NCI-H2029 treated with DMSO at 0.1 percent for 48 hours (cell line): ENCODE data around the gene RNU7-1.

ENCODE experiments used
- DNase-seq: peaks from one replicate; lab custom pipeline; 2025; lab: John Stamatoyannopoulos, UW

RNU7-1 gene

DNA sequence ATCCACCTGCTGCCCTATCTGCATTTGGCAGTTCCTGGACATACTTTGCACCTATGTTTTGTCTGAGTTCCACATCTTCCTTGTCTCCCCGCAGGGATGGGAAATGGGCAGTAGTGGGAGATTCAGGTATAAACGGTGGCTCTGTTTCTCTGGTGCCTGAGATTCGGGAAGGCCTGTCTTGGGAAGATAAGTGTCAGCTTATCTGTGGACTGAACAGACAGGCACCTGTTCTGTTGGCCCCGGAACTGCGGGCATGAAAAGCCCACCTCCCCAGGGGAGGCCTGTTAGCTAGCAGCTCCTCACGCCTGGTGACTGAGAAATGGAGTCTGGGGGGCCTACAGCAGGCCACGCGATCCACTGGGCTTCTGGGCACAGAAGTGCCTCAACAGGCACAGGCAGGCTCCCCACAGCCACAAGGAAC, 21.0 kb downstream of the RNU7-1 start:
- no peak for DNase-seq

DNA sequence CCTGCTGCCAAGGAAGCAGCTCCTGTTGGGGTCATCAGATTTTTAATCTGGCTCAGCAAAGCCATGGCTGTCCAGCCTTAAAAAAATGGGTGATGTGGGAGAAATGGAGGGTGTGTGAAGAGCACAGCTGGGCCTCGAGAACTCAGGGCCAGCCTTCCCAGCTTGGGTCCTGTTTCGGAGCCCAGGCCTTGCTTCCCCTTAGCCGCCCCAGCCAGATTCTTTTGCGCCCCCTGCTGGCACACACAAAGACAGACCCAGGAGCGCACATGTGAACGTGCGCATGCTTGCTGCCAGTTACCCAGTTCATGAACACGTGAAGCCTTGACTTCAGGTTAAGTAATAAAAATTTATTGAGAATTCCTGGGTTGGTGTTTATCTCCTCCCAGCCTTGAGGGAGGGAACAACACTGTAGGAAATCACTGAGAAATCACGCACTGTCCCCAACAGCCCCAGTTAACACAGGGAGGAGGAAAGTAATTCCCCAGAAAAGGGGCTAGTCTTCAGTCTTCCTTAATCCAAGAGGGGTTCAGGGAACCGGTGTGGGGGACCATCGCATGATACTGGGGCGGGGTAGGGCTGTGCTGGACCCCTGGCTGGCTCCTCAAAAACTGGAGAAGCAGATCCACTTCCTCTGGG, 21.5 kb downstream of the RNU7-1 start:
- DNase-seq = peak; percentile 52

DNA sequence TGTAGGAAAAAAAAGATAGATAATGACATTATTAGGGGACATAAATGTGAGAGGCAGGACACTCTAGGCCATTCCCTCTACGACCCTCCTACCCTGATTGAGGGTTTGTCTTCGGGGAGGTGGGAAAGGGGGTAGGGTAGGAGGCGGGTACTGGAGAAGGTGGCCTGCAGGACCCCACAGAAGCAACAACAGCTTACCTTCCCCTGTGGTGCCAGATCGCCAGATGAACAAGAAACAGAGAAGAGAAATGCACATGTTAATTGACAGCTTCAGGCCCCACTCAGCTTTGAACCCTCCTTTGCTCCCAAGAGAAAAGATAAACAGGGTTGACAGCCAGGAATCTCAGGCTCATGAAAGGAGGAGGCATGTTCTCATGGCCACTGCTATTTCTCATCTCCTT, 22.1 kb downstream of the RNU7-1 start:
- no peak for DNase-seq

DNA sequence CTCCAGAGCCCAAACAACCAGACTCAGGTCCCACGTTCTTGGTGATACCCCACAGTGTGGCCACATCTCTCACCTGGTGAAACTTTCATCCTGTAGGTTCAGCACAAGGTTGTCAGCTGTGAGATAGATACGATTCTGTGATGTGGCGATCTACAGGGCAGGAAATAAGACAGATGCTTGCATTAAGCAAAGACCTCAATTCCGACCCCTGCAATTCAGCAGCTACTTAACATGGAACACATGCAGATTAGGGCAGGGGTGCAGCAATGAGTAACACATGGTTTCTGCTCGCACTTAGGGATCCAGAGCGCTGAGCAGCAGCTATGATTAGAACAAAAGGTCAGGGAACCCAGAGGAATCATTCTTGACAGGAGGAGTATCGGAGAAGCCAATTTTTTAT, 22.7 kb downstream of the RNU7-1 start:
- DNase-seq = no peak

DNA sequence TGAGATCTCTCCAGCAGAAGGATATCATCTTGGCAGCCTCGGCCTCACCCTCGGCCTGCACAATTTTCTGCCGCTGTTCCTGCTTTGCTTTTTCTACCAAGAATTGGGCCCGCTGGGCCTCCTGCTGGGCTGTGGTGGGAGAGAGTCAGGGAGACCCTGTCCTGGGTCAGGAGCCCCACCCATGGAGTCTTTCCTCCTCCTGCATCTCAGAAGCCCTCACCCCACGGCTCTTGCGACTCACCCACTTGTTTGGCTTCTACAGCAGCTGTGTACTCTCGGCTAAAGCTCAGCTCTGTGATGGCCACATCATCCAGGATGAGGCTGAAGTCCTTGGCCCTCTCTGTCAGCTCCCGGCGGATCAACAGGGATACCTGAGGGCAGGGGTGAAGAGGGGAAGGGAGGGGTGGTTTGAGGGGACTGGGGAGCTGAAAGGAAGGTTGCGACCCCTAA, 24.1 kb downstream of the RNU7-1 start:
- DNase-seq = no peak

DNA sequence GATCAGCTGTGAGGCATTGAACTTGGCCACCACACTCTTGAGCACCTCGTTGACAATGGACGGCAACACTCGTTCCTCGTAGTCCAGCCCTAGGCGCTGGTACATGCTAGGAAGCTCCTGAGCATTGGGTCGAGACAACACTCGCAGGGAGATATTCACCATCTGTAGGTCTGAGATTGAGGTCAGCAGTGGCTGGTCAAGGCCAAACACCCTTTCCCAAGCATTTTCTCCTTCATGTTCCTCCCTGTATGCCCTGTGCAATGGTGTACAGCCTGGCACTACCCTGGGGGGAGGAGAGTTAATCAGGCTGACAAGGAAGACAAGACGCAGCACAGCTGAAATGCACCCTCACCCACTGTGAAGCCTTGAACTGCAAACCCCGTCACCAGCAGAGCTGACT, 24.8 kb downstream of the RNU7-1 start:
- no peak for DNase-seq

DNA sequence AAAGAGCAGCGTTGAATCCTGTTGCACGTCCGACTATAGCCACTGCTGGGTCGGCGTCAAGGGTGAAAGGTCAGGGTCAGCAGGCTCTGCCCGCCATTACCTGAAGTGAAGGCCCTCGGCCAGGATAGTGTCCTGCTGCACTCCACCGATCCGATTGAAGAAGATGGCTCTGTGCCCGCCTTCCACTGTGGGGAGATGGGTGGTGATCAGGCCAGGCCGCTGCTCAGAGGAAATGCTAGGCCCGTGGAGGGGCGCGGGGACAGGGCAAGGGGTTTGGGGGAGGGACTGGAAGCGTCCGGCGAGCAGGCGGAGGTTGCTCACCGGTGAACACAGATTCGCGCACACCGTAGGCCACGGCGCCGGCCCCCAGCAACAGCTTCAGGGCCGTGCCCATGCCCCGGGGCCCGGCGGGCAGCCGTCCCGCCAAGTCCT, 26.5 kb downstream of the RNU7-1 start:
- DNase-seq = no peak

DNA sequence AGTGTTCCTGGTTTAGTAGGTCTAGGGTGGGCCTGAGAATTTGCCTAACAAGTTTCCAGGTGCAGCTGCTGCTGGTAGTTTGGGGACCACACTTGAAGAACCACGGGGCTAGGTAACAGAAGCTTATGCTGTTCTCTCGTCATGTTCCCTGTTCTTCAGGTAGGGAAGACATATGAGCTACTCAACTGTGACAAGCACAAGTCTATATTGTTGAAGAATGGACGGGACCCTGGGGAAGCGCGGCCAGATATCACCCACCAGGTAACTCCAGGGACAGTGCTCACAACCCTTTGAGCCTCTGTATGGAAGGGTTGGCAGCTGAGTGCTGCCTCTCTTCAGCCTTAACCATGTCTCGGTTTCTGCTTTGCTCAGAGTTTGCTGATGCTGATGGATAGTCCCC, 30.6 kb downstream of the RNU7-1 start:
- DNase-seq = no peak

DNA sequence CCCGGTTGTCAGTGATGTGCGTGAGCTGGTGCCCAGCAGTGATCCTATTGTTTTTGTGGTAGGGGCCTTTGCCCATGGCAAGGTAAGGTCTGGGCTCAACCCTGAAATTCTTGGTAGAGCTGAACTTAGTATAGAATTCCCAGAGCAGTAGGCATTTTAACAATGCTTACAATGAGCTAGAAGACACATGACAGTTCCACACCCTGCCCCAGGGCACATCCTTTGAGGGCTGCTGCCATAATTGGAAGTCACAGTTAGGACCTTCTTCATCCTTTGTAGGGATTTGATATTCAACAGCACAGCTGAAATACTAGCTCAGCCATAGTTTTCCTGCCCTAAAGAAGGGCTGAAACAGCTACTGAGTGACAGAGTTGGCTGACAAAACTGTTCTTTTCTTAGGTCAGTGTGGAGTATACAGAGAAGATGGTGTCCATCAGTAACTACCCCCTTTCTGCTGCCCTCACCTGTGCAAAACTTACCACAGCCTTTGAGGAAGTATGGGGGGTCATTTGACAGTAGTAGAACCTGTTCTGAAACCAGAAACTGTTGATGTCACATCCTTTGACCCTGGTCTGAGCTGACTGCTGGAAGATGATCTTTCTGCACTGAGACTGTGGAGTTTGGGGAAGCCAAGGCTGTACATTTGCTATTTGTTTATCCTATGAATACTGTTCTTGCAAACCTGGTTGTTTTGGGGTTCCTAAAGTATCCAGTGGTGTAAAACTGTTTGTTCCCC, 31.8 kb downstream of the RNU7-1 start:
- DNase-seq = no peak

DNA sequence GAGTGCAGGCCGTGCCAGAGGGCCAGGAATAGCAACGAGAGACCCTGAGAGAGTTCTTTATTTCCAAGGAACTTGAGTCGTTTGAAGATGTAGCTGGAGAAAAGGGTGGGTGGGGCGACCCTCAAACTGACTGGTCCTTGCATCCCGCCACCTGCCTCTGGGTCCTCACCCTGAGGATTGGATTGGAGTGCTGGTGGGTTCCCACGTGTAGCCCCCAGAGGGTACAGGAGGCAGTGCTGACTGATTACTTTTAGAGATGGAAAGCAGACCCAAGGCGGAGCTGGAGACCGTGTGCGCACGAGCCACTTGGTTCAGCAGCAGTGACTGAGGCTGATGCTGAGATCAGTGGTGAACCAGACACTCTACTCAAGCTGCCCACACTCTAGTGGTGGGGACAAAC, 34.0 kb downstream of the RNU7-1 start:
- DNase-seq = no peak

DNA sequence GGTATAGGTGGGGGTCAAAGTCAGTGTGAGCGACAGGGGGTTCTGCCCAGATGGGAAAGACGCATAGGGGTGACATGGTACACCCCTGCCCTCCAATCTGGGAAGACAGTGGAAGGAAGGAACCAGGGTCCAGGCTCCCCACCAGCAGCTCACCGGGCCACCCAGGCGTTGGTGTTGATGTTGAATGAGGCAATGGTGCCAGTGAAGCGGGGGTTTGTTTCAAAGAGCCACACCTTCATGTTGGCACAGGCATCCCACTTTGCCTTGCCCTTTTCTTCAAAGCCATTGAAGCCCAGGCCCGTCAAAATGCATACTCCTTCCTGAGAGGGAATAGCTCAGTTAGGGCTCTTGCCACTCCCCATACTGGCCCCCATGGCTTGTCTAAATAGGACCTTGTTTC, 34.6 kb downstream of the RNU7-1 start:
- no peak for DNase-seq

DNA sequence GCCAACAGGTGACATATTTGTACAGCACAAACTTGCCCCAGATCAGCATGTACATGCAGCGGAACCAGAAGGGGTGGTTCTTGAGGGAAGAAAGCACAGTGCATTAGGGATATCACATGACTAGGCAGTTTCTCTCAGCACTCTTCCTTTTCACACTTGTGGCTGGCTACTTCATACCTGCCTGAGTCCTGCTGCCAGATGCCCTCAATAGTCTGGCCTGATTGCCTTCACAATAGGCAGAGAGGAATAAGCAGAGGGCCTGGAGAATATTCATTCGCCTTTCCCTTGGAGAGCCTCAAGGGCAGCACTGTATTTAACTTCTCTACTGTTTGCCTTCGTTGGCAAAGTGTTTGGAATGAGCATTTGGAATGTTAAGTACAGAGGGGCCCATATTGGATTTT, 35.0 kb downstream of the RNU7-1 start:
- DNase-seq = no peak

DNA sequence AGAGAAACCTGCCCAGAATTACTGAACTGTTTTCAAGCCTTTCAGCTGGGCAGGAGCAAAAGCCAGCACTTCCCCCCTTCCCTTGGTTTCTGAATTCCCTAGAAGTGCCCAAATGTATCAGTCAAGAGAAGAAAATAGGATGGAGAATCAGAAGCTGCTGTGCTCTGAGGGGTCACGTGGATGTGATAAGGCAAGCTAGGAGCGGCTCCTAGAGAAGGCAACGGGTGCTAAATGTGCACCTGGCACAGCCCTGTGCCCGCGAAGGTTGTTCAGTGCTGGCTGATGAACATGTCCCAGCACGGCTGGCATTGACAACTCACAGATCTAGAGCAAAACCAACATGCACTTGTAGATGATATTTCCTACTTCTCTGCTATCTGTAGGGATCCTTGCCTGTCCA, 35.4 kb downstream of the RNU7-1 start:
- no peak for DNase-seq

DNA sequence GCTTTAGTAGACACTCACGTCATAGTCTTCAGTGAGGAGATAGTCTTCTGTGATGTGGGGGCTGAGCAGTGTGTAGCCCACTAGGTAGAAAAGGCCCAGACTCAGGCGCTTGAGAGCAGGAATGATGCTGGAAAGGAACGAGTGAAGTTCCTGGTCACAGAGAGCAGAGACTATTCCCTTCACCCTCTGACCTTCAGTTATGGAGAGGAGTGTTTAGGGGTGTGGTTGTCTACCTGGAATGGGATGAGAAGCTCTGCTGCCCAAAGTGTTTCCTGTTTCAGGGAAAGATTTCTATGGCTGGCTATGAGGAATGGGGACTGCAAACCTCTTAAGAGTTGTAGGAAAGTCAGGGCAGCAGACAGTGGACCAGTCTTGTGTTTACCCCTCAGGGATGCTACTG, 35.8 kb downstream of the RNU7-1 start:
- no peak for DNase-seq

DNA sequence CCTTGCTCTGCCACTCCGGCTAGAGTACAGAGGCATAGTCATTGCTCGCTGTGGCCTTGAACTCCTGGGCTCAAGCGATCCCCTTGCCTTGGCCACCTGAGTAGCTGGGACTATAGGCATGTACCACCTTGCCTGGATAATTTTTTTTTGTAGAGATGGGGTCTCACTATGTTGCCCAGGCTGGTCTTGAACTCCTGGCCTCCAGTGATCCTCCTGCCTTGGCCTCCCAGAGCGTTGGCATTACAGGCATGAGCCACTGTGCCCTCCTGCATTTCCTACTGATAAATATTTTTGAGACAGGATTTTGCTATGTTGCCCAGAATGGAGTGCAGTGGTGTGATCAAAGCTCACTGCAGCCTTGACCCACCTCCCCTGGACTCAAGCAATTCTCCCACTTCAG, 36.5 kb downstream of the RNU7-1 start:
- DNase-seq = no peak

DNA sequence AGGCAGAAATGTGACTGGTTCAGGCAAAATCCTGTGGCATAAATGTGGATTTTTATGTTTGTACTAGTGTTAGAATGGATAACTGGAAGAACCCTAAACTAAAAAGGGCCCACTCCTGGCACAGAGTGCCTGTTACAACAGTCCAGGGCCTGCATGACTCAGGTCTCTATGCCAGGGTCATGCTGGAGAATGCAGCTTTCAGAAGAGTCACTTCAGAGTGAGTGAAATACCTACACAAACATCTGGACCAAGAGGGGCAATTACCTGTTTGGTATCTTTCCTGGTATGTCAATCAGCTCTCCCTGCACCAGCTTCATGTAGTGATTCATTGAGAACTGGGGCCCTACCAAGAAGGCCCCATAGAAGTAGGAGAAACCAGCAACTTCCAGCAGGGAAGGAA, 37.1 kb downstream of the RNU7-1 start:
- no peak for DNase-seq

DNA sequence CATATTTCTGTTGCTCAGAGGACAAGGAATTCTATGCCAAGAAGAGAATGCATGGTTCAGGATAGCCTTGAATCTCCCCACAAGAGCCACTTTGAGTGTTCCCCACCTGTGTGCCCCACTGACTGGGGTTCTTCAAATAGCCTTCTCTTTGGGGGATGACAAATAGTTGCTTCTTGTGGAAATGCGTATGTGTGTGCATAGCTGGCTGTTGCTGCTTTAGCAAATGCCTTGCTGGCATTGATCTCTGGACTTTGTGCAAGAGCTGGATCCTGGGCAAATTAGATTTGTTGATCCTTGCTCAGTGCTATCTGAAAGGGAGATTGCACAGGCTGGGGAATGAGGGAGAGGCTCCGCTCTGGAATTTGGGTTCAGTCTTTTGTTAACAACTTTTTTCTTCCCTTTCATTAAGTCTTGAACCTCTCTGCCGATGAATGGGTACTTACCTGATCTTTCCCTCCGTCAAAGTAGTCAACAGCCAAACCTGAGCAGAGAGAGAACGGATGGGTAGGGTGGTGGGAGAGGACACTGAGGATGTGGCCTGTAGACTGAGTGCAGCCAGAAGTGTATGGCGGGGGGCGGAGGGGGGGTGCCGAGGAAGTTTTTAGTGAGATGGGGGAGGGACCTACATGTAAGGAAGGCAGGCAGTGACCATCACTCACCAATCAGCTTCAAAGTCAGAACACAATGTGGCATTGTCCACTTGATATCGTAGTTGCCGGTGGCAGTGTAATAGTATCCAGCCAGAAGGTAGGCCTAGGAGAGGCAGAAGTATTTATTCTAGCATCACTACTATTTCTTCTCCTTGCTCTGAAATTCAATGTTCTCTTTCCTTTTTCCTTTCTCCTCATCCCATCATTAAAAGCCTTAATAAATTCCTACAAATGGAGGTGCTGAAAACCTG, 37.8 kb downstream of the RNU7-1 start:
- DNase-seq = no peak

DNA sequence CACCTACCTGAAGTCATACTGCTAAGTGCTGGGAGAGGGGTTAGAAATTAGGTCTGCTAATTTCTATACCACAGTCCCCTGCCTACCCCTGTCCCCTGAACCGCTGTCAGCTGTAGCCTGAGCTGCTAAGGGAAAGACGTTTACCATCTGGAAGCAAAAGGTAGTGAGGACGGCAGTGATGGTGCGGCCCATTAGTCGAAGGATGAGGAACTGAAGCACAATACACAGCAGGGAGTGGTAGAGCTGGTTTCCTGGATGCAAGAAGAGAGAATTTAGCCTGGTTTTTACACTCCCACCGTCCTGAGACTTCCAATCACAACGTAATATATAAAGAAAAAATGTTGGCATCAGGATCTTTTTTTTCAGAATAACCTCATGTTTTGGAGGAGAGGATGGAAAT, 38.9 kb downstream of the RNU7-1 start:
- DNase-seq = no peak

DNA sequence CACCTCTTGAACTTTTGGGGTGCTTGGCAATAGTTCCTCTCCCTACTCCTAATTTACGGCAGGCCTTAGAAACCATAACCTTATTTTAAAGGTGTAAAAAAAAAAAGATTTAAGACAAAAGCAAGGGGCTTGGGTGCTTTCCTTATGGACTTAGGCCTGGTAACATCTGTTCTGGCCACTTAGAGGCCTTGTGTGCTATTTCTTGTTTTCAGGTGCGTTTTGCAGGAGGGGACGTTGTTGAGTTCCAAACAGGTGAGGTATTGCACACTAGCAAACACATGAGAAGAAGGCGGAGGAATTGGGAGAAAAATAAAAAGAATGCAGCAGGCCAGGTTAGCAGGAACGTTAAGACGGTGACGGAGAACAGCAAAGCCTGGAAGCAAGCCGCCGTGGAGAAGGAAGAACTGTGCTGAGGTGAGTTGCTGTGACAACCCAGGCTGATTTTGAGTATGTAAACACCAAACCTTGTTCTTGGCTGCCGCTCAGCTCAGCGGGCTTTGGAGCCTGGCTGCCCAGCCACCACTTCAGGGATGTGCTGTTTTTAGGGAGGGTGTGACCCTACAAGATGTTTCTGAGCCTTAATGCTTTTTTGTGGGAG, 44.4 kb downstream of the RNU7-1 start:
- DNase-seq = peak; percentile 81
